H1 (cell line): Measurements from ENCODE around the gene PACSIN2. TPM values are rescaled to one million over a fixed set of nuclear protein-coding genes. Genes with fewer than 3 reads are reported as not detected.

Experiments used
- CTCF ChIA-PET: fragments of 300-600 bp; sonication (Branson Sonifier 250); formaldehyde crosslinking; loops from one replicate; lab custom pipeline; 2021; ENCODE audit not compliant: partially characterized antibody; lab: Charles Lee
- POLR2A ChIA-PET: fragments of 300-600 bp; sonication (Branson Sonifier 250); formaldehyde crosslinking; loops from one replicate; lab custom pipeline; 2021; ENCODE audit warnings: inconsistent platforms; ENCODE audit not compliant: partially characterized antibody; lab: Charles Lee
- DNase-seq, 2 experiments: peaks; one replicate each; pipeline versions ENCODE4 v3.0.0 to v3.0.0-alpha.2; 2010 to 2022; ENCODE audit warnings: low spot score in 2 of 2, low read depth in 1 of 2, mixed read lengths in 1 of 2
- FAIRE-seq: peaks from 2 replicates; lab custom pipeline; 2011; peaks lifted over from hg19 to GRCh38; lab: Jason Lieb, UNC
- H2AFZ ChIP-seq: 2 replicates; pipeline ENCODE4 v1.8.1; 2012; ENCODE audit warnings: low read length, inconsistent platforms
- H2AK5ac ChIP-seq: 2 replicates; pipeline ENCODE4 v1.6.1; 2013; ENCODE audit warnings: low read depth, low read length
- H2BK120ac ChIP-seq: replicated peaks from 2 replicates; pipeline ENCODE3; 2013; ENCODE audit warnings: low read depth, low read length, inconsistent platforms
- H2BK12ac ChIP-seq: 2 replicates; pipeline ENCODE4 v1.6.1; 2013; ENCODE audit warnings: low read depth, low read length
- H2BK15ac ChIP-seq: 2 replicates; pipeline ENCODE4 v1.6.1; 2013; ENCODE audit warnings: low read length
- H2BK20ac ChIP-seq: 2 replicates; pipeline ENCODE4 v1.6.1; 2013; ENCODE audit warnings: low read length
- H2BK5ac ChIP-seq: 2 replicates; pipeline ENCODE4 v1.6.1; 2013; ENCODE audit warnings: low read depth, low read length
- H3K14ac ChIP-seq: 2 replicates; pipeline ENCODE4 v1.6.1; 2013; ENCODE audit warnings: inconsistent platforms; ENCODE audit not compliant: insufficient read length
- H3K18ac ChIP-seq: 2 replicates; pipeline ENCODE4 v1.6.1; 2013; ENCODE audit warnings: low read length; ENCODE audit errors: extremely low read depth
- H3K23ac ChIP-seq: 2 replicates; pipeline ENCODE4 v1.6.1; 2013; ENCODE audit warnings: inconsistent platforms; ENCODE audit not compliant: insufficient read length
- H3K23me2 ChIP-seq: 2 replicates; pipeline ENCODE4 v1.6.1; 2013; ENCODE audit warnings: low read depth, low read length
- H3K27ac ChIP-seq: 2 replicates; pipeline ENCODE4 v1.6.1; 2011; ENCODE audit warnings: low read depth, low read length, inconsistent platforms
- H3K27me3 ChIP-seq, 4 experiments: replicated peaks in 1 of 4; 1 replicate in 1 of 4; 2 replicates in 3 of 4; pipeline versions ENCODE4 v1.6.1 to v1.8.1; 2011 to 2013; ENCODE audit warnings: low read length in 3 of 4, mild to moderate bottlenecking in 3 of 4, inconsistent platforms in 2 of 4, mixed read lengths in 2 of 4, moderate library complexity in 1 of 4; ENCODE audit not compliant: control insufficient read depth in 3 of 4, insufficient read depth in 3 of 4; ENCODE audit errors: extremely low read depth in 1 of 4
- H3K36me3 ChIP-seq, 4 experiments: 2 replicates each; pipeline versions ENCODE4 v1.6.1 to v1.8.1; 2011 to 2013; ENCODE audit warnings: mild to moderate bottlenecking in 4 of 4, low read length in 3 of 4, moderate library complexity in 2 of 4, control low read depth in 1 of 4, inconsistent platforms in 1 of 4; ENCODE audit not compliant: insufficient read depth in 4 of 4, control insufficient read depth in 2 of 4
- H3K4ac ChIP-seq: replicated peaks from 2 replicates; pipeline ENCODE3; 2013; ENCODE audit warnings: low read length, low read depth, mixed read lengths, inconsistent platforms; ENCODE audit not compliant: insufficient read length
- H3K4me1 ChIP-seq, 4 experiments: replicated peaks in 1 of 4; 1 replicate in 1 of 4; 2 replicates in 3 of 4; pipeline versions ENCODE4 v1.6.1 to v1.8.1; 2011 to 2013; ENCODE audit warnings: low read length in 3 of 4, inconsistent platforms in 2 of 4, mixed read lengths in 1 of 4; ENCODE audit not compliant: insufficient read depth in 4 of 4, control insufficient read depth in 3 of 4
- H3K4me2 ChIP-seq, 2 experiments: 2 replicates each; pipeline versions ENCODE4 v1.6.1 to v1.8.1; 2011 to 2013; ENCODE audit warnings: low read depth in 2 of 2, low read length in 2 of 2, control low read depth in 1 of 2, inconsistent platforms in 1 of 2, mild to moderate bottlenecking in 1 of 2; ENCODE audit not compliant: insufficient read depth in 1 of 2
- H3K4me3 ChIP-seq, 4 experiments: fragments of 200-600, 300-600 bp in 1 of 4; sonication (generic), shearing (Covaris generic), sonication (Bioruptor Twin) in 1 of 4; 2 replicates each; pipeline versions ENCODE4 v1.5.1 to v1.8.1; 2011 to 2016; ENCODE audit warnings: low read length in 4 of 4, low read depth in 3 of 4, control low read depth in 2 of 4, inconsistent platforms in 2 of 4, mild to moderate bottlenecking in 2 of 4, mixed read lengths in 1 of 4, moderate library complexity in 1 of 4; ENCODE audit not compliant: insufficient read depth in 2 of 4; ENCODE audit errors: extremely low read depth in 1 of 4
- H3K56ac ChIP-seq: replicated peaks from 2 replicates; pipeline ENCODE3; 2013; ENCODE audit warnings: low read depth, mild to moderate bottlenecking, mixed read lengths, low read length, inconsistent platforms; ENCODE audit not compliant: insufficient read length
- H3K79me1 ChIP-seq: 2 replicates; pipeline ENCODE4 v1.6.1; 2013; ENCODE audit warnings: low read depth, low read length, control low read depth
- H3K79me2 ChIP-seq, 2 experiments: 2 replicates each; pipeline versions ENCODE4 v1.6.1 to v1.8.1; 2012 to 2013; ENCODE audit warnings: low read length in 2 of 2, mild to moderate bottlenecking in 2 of 2, inconsistent platforms in 1 of 2; ENCODE audit not compliant: insufficient read depth in 2 of 2, control insufficient read depth in 1 of 2
- H3K9ac ChIP-seq, 4 experiments: replicated peaks in 1 of 4; 1 replicate in 1 of 4; 2 replicates in 3 of 4; pipeline versions ENCODE4 v1.6.1 to v1.8.1; 2011 to 2013; ENCODE audit warnings: low read depth in 3 of 4, low read length in 3 of 4, control low read depth in 2 of 4, mild to moderate bottlenecking in 2 of 4, moderate library complexity in 2 of 4, inconsistent platforms in 1 of 4; ENCODE audit errors: extremely low read depth in 1 of 4
- H3K9me3 ChIP-seq, 2 experiments: 2 replicates each; pipeline versions ENCODE4 v1.6.1 to v1.8.1; 2012 to 2013; ENCODE audit warnings: mild to moderate bottlenecking in 2 of 2, moderate library complexity in 2 of 2, control low read depth in 1 of 2, inconsistent platforms in 1 of 2, low read depth in 1 of 2, low read length in 1 of 2, mixed read lengths in 1 of 2; ENCODE audit not compliant: insufficient read depth in 2 of 2
- H4K20me1 ChIP-seq, 2 experiments: replicated peaks in 1 of 2; 2 replicates each; pipeline versions ENCODE3 to v1.8.1; 2011 to 2013; ENCODE audit warnings: inconsistent platforms in 2 of 2, low read length in 2 of 2, mild to moderate bottlenecking in 1 of 2; ENCODE audit not compliant: insufficient read depth in 2 of 2, control insufficient read depth in 1 of 2
- H4K5ac ChIP-seq: 2 replicates; pipeline ENCODE4 v1.6.1; 2013; ENCODE audit warnings: low read length, low read depth, mixed read lengths, inconsistent platforms; ENCODE audit not compliant: insufficient read length
- H4K8ac ChIP-seq: 2 replicates; pipeline ENCODE4 v1.8.0; 2013; ENCODE audit warnings: mild to moderate bottlenecking, moderate library complexity, low read length, inconsistent platforms; ENCODE audit not compliant: insufficient read depth; ENCODE audit errors: extremely low read depth
- H4K91ac ChIP-seq: replicated peaks from 2 replicates; pipeline ENCODE3; 2013; ENCODE audit warnings: low read length, mixed read lengths, inconsistent platforms; ENCODE audit not compliant: insufficient read length
- FOSL1 ChIP-seq: IDR thresholded peaks from 2 replicates; pipeline ENCODE4 v1.6.1; 2011; ENCODE audit warnings: mild to moderate bottlenecking, low read depth, low read length, moderate library complexity; ENCODE audit not compliant: insufficient read depth
- SIX5 ChIP-seq: IDR thresholded peaks from 2 replicates; pipeline ENCODE4 v1.6.1; 2011; ENCODE audit warnings: mild to moderate bottlenecking, low read depth, low read length
- TEAD4 ChIP-seq: IDR thresholded peaks from 2 replicates; pipeline ENCODE4 v1.6.1; 2012; ENCODE audit warnings: low read depth, low read length, inconsistent platforms, mixed read lengths
- YY1 ChIP-seq: IDR thresholded peaks from 2 replicates; pipeline ENCODE4 v1.6.1; 2011; ENCODE audit warnings: low read depth, mild to moderate bottlenecking, low read length
- WGBS, 2 experiments: shearing (Covaris generic) in 1 of 2; methylation state at CpG; one replicate each; pipeline versions ENCODE4 v1.1.6 to v1.1.7; 2013 to 2015; ENCODE audit warnings: low lambda C conversion rate in 2 of 2, mixed read lengths in 2 of 2, inconsistent platforms in 1 of 2, low coverage in 1 of 2, missing lambda C conversion rate in 1 of 2; ENCODE audit not compliant: insufficient replicate concordance in 2 of 2, insufficient coverage in 1 of 2, insufficient read length in 1 of 2; ENCODE audit errors: extremely low coverage in 1 of 2, missing lambda C conversion rate in 1 of 2; 5-methylcytosine and 5-hydroxymethylcytosine counted together
- polyA plus RNA-seq, 7 experiments: library from polyadenylated mRNA; depleted of rRNA in 3 of 7; stranded (reverse) in 5 of 7; unstranded in 2 of 7; fragments of >200 nt in 5 of 7; fragments of 200-250 nt in 2 of 7; gene quantifications; 1 replicate in 5 of 7; 2 replicates in 1 of 7; 4 replicates in 1 of 7; pipeline versions ENCODE4 v1.2.1 to v1.2.3, GENCODE V29; 2011 to 2013; ENCODE audit warnings: missing spikeins in 2 of 7, mixed read lengths in 2 of 7
- total RNA-seq: library from RNA; stranded (reverse); fragmentation: NEBNext Ultra II Directional; extraction: Animal tissue kit (Norgen Biotek cat#: 25700); gene quantifications from 2 replicates; pipeline ENCODE4 v1.2.1, GENCODE V29; 2021
- TF ChIP-seq, protein P1 (sequence below), 3 experiments: IDR thresholded peaks; 1 replicate in 2 of 3; 2 replicates in 1 of 3; pipeline versions ENCODE4 v1.5.1 to v1.6.1; 2011; ENCODE audit warnings: low read length in 3 of 3, mild to moderate bottlenecking in 3 of 3, inconsistent platforms in 2 of 3, low read depth in 1 of 3, moderate library complexity in 1 of 3; ENCODE audit not compliant: insufficient read depth in 1 of 3; ENCODE audit errors: control extremely low read depth in 1 of 3

Gene PACSIN2
- total and polyA plus RNA-seq, 2 of the 8 experiments (the other 6 are each of a cell fraction or from before 2014, with no cell fraction given) = 44.8 to 64.2 TPM

DNA sequence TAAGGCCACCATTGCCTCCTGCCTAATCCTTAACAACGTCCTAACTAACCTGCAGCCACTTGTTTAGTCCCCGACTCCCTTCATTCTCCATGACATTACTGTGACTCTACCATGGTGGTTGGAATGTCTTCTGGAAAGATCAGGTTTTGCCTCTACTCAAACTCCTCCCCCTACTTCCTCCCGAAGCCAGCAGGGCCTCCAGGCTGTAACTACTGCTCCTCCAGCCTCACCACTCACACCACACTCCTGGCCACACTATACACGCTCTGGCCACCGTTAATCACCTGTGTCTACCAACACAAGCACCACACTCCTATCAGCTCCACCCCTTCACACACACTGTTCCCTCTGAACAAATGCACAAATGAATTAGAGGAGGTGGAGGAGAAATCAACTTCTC, 69.2 kb downstream of the PACSIN2 start:
- TF ChIP-seq, protein P1, sequence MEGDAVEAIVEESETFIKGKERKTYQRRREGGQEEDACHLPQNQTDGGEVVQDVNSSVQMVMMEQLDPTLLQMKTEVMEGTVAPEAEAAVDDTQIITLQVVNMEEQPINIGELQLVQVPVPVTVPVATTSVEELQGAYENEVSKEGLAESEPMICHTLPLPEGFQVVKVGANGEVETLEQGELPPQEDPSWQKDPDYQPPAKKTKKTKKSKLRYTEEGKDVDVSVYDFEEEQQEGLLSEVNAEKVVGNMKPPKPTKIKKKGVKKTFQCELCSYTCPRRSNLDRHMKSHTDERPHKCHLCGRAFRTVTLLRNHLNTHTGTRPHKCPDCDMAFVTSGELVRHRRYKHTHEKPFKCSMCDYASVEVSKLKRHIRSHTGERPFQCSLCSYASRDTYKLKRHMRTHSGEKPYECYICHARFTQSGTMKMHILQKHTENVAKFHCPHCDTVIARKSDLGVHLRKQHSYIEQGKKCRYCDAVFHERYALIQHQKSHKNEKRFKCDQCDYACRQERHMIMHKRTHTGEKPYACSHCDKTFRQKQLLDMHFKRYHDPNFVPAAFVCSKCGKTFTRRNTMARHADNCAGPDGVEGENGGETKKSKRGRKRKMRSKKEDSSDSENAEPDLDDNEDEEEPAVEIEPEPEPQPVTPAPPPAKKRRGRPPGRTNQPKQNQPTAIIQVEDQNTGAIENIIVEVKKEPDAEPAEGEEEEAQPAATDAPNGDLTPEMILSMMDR (IDR thresholded peaks at IDR 0.05; ENCODE audit: control extremely low read depth in 1 of 3, insufficient read depth in 1 of 3, low read depth in 1 of 3, low read length in 3 of 3) = no peak
- TF ChIP-seq SIX5 (no peak), FOSL1 (no peak), TEAD4 (peak; percentile 22; the same call in 1 of the 2 replicates), YY1 (no peak)
- H3K36me3 ChIP-seq = no peaks in the 10 kb centered on the region; a peak in 1 of 8 replicates
- H3K79me2 ChIP-seq = peaks cover 4 to 74% of the 10 kb centered on the region in 2 experiments; a peak in 2 of 4 replicates

More for the DNA sequence above, 69.2 kb downstream of the PACSIN2 start:
- FAIRE-seq (no peak), DNase-seq (no peak)
- Histone ChIP-seq H3K79me1 (peaks cover 26% of the 10 kb centered on the region), H3K4me2 (peak overlapping the region; percentile 10 to 40; a peak in 1 of 4 replicates), H3K23me2 (peaks cover 2% of the 10 kb centered on the region; the same call in 1 of the 2 replicates), H3K4me3 (no peak overlapping the region), H4K20me1 (peaks cover 9 to 18% of the 10 kb centered on the region in 2 experiments), H2BK12ac (no peak overlapping the region), H2BK20ac (no peak overlapping the region), H3K56ac (no peak overlapping the region), H3K23ac (no peak overlapping the region), H3K14ac (no peak overlapping the region), H3K27ac (no peak overlapping the region), H2BK120ac (no peak overlapping the region), H2AK5ac (no peak overlapping the region), H2BK15ac (no peak overlapping the region), H3K18ac (no peak overlapping the region), H4K8ac (no peak overlapping the region), H3K9me3 (no peaks in the 10 kb centered on the region), H3K4me1 (peaks cover 0 to 10% (median 5%) of the 10 kb centered on the region in 4 experiments; a peak in 6 of 7 replicates), H3K4ac (no peak overlapping the region), H3K9ac (no peak overlapping the region), H4K91ac (no peak overlapping the region), H3K27me3 (no peaks in the 10 kb centered on the region), H2AFZ (no peak overlapping the region), H2BK5ac (no peak overlapping the region; the same call in 1 of the 2 replicates), H4K5ac (no peak overlapping the region)
- CTCF ChIA-PET = interaction anchor here (0.9 to 2.4 kb wide), 3 partner anchors 16 to 78 kb away, joined by 3 to 12 read pairs (median 7); no protein-coding TSS in a partner anchor
- WGBS, 2 experiments = 88% methylated on average over 5 of the region's 5 CpGs; no CpG with 5 or more reads in 1 of the 2 experiments
- POLR2A ChIA-PET = interaction anchor here (0.6 to 2.3 kb wide), 5 partner anchors 11 to 1653 kb away, joined by 3 to 15 read pairs (median 3); partner anchors contain the start of gene PACSIN2
